Breast epithelium (tissue), 4 donors: ENCODE measurements around the gene MORN1. TPM values are rescaled to one million over a fixed set of nuclear protein-coding genes. Genes with fewer than 3 reads are reported as not detected.

Experiments
- DNase-seq, 2 donors: peaks; one replicate each; pipeline ENCODE4 v3.0.0-alpha.2; 2019; ENCODE audit warnings: low spot score in 2 of 2
- H3K27ac ChIP-seq, 2 donors: fragments of 200-600 bp; sonication (generic) in 1 of 2; one replicate each; pipeline ENCODE4 v1.5.1; 2016 to 2019; ENCODE audit warnings: mild to moderate bottlenecking in 1 of 2
- H3K27me3 ChIP-seq, 2 donors: fragments of 200-600 bp; sonication (generic) in 1 of 2; one replicate each; pipeline versions ENCODE4 v1.5.1 to v1.6.0; 2017 to 2019; ENCODE audit warnings: control low read depth in 1 of 2, mild to moderate bottlenecking in 1 of 2
- H3K36me3 ChIP-seq: fragments of 200-600 bp; one replicate; pipeline ENCODE4 v1.5.1; 2019
- H3K4me1 ChIP-seq, 2 donors: fragments of 200-600 bp; sonication (generic); one replicate each; pipeline ENCODE4 v1.5.1; 2016 to 2019; ENCODE audit warnings: control low read depth in 1 of 2
- H3K4me3 ChIP-seq, 3 donors: fragments of 200-600 bp; sonication (generic); 1 replicate in 2 of 3; 2 replicates in 1 of 3; pipeline ENCODE4 v1.5.1; 2016 to 2019; ENCODE audit warnings: mild to moderate bottlenecking in 3 of 3, moderate library complexity in 2 of 3
- H3K9me3 ChIP-seq, 2 donors: fragments of 200-600 bp; sonication (generic) in 1 of 2; one replicate each; pipeline ENCODE4 v1.5.1; 2016 to 2019; ENCODE audit warnings: control low read depth in 1 of 2
- POLR2A ChIP-seq: fragments of 450-650 bp; IDR thresholded peaks from one replicate; pipeline ENCODE4 v1.6.1; 2016; ENCODE audit warnings: antibody characterized with exemption, mild to moderate bottlenecking, moderate library complexity
- POLR2AphosphoS5 ChIP-seq, 3 donors: sonication (generic); formaldehyde crosslinking; IDR thresholded peaks; one replicate each; pipeline ENCODE4 v1.6.1; 2017; ENCODE audit warnings: antibody characterized with exemption in 3 of 3
- intact Hi-C: fragments of 100-400 bp; cut with DNase I; formaldehyde crosslinking; loops from one replicate; pipeline ENCODE4 v1.15.1; 2023; ENCODE audit warnings: low total_unique reads
- total RNA-seq, 3 donors: library from RNA; depleted of rRNA; stranded (reverse); fragments of >200 nt; gene quantifications; one replicate each; pipeline ENCODE4 v1.1.0, GENCODE V29; 2016
- TF ChIP-seq, protein P1 (sequence below), 3 donors: fragments of 450-650 bp; IDR thresholded peaks; one replicate each; pipeline ENCODE4 v1.5.1; 2016 to 2017; ENCODE audit warnings: antibody characterized with exemption in 3 of 3, mild to moderate bottlenecking in 3 of 3, moderate library complexity in 3 of 3

MORN1 gene
- total RNA-seq, 3 donors from 2014 or later, result 4.0 to 18.1 (median 17.7) TPM

DNA sequence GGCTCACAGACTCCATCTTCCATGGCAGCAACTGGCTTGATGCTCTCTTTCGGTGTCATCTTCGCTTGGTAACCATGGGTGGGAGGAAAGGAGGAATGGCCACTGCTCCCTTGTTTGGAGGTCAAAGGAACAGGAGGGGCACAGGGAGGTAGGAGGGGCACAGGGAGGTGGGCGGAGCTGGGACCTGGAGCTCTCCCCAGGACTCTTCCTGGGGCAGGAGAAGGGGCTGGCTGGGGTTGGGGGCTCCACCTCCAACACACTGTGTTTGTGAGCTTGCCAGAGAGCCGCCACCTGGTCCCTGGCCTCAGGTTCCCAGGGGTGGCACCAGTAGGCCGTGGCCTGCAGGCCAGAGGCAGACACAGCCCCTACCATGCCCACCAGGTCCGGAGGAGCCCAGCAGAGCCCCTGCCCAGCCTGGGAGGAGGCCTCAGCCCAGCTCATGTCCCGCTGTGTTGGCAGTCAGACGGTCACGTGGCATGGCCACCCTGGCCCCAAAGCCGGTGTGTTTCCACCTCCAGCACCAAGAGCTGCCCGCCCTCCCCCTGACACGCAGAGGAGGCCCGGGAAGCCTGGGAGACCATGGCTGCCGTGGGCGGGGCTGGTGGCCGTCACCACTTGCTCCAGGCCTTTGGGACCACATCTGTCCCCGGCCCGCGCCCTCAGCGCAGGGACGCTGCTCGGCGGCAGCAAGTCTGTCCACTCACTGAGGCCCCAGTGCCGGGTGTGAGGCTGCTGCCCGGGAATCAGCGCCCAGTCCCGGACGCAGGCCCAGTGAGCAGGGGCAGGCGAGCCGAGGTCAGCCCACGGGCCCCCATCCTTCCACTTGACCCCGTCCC, 73.9 kb downstream of the MORN1 start:
- Histone ChIP-seq H3K4me1 (peaks cover 17 to 28% of the 10 kb centered on the region in 2 donors), H3K36me3 (no peaks in the 10 kb centered on the region), H3K27ac (peak overlapping the region; percentile 93 to 95), H3K4me3 (no peak overlapping the region), H3K9me3 (no peaks in the 10 kb centered on the region), H3K27me3 (no peaks in the 10 kb centered on the region)
- intact Hi-C loops, result no loop called here
- TF ChIP-seq POLR2AphosphoS5 (IDR thresholded peaks at IDR 0.05), result no peak
- TF ChIP-seq, protein P1, sequence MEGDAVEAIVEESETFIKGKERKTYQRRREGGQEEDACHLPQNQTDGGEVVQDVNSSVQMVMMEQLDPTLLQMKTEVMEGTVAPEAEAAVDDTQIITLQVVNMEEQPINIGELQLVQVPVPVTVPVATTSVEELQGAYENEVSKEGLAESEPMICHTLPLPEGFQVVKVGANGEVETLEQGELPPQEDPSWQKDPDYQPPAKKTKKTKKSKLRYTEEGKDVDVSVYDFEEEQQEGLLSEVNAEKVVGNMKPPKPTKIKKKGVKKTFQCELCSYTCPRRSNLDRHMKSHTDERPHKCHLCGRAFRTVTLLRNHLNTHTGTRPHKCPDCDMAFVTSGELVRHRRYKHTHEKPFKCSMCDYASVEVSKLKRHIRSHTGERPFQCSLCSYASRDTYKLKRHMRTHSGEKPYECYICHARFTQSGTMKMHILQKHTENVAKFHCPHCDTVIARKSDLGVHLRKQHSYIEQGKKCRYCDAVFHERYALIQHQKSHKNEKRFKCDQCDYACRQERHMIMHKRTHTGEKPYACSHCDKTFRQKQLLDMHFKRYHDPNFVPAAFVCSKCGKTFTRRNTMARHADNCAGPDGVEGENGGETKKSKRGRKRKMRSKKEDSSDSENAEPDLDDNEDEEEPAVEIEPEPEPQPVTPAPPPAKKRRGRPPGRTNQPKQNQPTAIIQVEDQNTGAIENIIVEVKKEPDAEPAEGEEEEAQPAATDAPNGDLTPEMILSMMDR (IDR thresholded peaks at IDR 0.05), result no peak
- no peak for TF ChIP-seq POLR2A
- DNase-seq, result no peak

DNA sequence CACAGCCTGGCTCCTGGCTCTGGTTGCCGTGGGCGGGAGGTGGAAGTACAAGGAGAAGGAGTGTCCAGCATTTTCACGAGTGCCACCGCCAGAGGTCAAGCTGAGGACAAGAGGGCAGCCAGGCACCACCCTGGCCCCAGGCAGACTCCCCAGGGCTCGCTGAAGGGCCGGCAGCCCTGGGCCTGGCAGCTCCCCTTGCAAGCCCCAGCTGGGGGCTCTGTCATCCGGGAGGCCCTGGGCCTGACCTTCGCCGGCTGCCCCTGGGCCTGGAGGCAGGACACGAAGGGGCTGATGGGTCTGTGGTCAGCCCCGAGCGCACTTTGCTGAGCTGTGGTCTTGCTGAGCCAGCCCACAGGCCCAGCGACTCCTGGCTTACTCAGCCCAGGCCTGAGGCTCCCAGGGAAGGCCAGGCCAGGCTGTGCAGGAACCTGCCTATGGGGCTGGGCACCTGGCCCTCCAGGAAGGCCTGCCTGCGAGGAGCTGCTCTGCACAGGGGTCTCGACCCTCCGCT, 74.8 kb downstream of the MORN1 start:
- Histone ChIP-seq H3K27me3 (no peaks in the 10 kb centered on the region), H3K36me3 (no peaks in the 10 kb centered on the region), H3K4me1 (peaks cover 12 to 28% of the 10 kb centered on the region in 2 donors), H3K4me3 (no peak overlapping the region), H3K9me3 (no peaks in the 10 kb centered on the region), H3K27ac (peak overlapping the region; percentile 93 to 95)
- TF ChIP-seq POLR2A (no peak), POLR2AphosphoS5 (IDR thresholded peaks at IDR 0.05) (no peak)
- TF ChIP-seq, protein P1 (IDR thresholded peaks at IDR 0.05), result no peak
- no peak for DNase-seq
- intact Hi-C loops, result no loop called here

DNA sequence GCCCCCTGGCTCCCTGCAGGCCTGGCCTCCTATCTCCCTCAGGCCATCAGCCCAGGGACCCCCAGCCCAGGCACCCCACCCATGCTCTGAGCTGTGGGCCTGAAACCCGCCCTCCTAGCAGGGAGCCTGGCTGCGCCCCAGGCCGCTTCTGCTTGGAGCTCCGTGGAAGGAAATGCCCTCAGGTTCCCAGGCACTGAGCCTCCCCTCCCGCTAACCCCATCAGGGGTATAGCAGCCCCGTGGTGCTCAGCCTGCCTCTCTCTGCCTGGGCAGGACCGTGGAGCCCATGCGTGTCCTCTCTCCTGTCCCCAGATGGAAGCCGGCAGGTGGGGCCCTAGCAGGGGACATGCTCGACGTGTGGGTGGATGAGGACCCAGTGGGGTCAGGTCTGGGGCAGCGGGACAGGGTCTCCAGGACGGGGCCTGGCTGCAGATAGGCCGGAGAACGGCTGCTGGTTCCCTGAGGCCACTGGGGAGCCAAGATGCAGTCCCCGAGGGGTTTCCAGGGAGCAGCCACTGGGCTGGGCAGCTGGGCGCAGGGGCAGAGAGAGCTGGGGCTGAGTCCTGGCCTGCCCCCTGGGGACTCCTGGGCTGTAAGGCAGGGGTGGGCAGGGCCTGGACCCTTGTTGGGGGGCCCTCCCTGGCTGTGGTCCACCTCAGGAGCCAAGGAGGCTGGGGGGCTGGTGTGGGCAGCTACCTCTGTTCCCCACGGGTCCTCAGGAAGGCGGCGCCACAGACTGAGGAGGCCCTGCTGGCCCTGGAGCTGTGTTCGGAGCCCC, 75.5 kb downstream of the MORN1 start:
- H3K9me3 ChIP-seq, result no peaks in the 10 kb centered on the region
- peaks cover 6 to 24% of the 10 kb centered on the region in 2 donors for H3K4me1 ChIP-seq
- TF ChIP-seq POLR2AphosphoS5 (IDR thresholded peaks at IDR 0.05) (no peak), POLR2A (no peak)
- TF ChIP-seq, protein P1 (IDR thresholded peaks at IDR 0.05), result no peak
- intact Hi-C loops, result no loop called here
- peak overlapping the region; percentile 93 to 95 for H3K27ac ChIP-seq
- DNase-seq, result no peak
- peak overlapping the region in 1 of 3 donors; percentile 61 for H3K4me3 ChIP-seq
- H3K27me3 ChIP-seq, result no peaks in the 10 kb centered on the region
- H3K36me3 ChIP-seq, result no peaks in the 10 kb centered on the region

GRCh38 chr1:2314803-2315673, 76.3 kb downstream of the MORN1 start:
- DNase-seq, result no peak
- H3K27ac ChIP-seq, result peak overlapping the region; percentile 93 to 95
- no peak for TF ChIP-seq POLR2AphosphoS5 (IDR thresholded peaks at IDR 0.05)
- TF ChIP-seq, protein P1 (IDR thresholded peaks at IDR 0.05), result peak in 2 of 3 donors; percentile 65 to 79
- H3K27me3 ChIP-seq, result no peaks in the 10 kb centered on the region
- no peaks in the 10 kb centered on the region for H3K36me3 ChIP-seq
- H3K4me3 ChIP-seq, result peak overlapping the region; percentile 61 to 93 (median 75)
- no peaks in the 10 kb centered on the region for H3K9me3 ChIP-seq
- H3K4me1 ChIP-seq, result peaks cover 6 to 23% of the 10 kb centered on the region in 2 donors
- intact Hi-C loops, result no loop called here
